ENCODE measurements around the gene KRTAP5-11.
"Not testable (repeated sequence)": the region's sequence is repeated elsewhere in the genome, so short reads cannot be mapped to it uniquely, and the experiment has no call there.

- not testable (repeated sequence) for TF ChIP-seq CTBP1 (IDR thresholded peaks at IDR 0.05; ENCODE audit: borderline replicate concordance); HDGF (IDR thresholded peaks at IDR 0.05; ENCODE audit: borderline replicate concordance); BHLHE40 (IDR thresholded peaks at IDR 0.05; ENCODE audit: borderline replicate concordance); TARDBP (IDR thresholded peaks at IDR 0.05); PKNOX1 (IDR thresholded peaks at IDR 0.05)
These were observed 46.3 kb upstream of the KRTAP5-11 start for GRCh38 chr11:71628943-71629342.
